Measurements from ENCODE around the gene ETV3L.
A peak's percentile ranks its signal among the peaks of the same experiment; 100 is the strongest.

Gene ETV3L

DNA sequence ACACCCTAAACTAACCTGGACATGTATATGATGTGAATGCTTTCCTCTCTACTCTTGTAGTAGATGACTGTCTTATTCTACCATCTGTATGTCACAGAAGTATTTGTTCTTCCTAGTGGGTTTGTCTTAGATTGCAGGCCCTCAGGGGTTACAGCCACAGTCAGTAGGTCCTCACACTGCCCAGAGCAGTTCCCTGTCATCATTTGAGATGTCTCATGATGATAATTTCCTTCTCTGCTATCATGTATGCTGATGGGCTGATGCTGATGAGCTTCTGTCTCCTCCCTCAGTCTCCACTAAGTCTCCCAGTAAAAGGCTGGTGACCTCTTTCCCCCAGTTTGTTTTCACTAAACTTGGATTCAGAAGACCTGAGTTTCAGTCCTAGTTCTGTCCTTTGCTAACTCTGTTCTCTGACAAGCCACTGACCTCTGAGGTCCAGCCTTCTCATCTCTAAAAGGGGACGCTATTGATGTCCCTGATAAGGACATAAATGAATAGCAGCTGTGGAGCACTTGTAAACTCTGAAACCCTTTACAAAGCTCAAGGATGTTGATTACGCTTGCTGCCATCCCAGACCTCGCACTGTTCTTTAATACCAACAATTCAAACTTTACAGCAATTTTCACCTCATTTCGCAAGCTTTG is 41.7 kb upstream of the ETV3L start:
- no peak for ATAC-seq
- no peak for TF ChIP-seq ESRRG (CRISPR knock-in tag; IDR thresholded peaks at IDR 0.05)
- no peak for TF ChIP-seq GLIS3 (CRISPR knock-in tag; IDR thresholded peaks at IDR 0.05)
- no peak for TF ChIP-seq RARB (CRISPR knock-in tag; IDR thresholded peaks at IDR 0.05)
- TF ChIP-seq CSDC2 (CRISPR knock-in tag; IDR thresholded peaks at IDR 0.05): no peak
- TF ChIP-seq, protein P1, sequence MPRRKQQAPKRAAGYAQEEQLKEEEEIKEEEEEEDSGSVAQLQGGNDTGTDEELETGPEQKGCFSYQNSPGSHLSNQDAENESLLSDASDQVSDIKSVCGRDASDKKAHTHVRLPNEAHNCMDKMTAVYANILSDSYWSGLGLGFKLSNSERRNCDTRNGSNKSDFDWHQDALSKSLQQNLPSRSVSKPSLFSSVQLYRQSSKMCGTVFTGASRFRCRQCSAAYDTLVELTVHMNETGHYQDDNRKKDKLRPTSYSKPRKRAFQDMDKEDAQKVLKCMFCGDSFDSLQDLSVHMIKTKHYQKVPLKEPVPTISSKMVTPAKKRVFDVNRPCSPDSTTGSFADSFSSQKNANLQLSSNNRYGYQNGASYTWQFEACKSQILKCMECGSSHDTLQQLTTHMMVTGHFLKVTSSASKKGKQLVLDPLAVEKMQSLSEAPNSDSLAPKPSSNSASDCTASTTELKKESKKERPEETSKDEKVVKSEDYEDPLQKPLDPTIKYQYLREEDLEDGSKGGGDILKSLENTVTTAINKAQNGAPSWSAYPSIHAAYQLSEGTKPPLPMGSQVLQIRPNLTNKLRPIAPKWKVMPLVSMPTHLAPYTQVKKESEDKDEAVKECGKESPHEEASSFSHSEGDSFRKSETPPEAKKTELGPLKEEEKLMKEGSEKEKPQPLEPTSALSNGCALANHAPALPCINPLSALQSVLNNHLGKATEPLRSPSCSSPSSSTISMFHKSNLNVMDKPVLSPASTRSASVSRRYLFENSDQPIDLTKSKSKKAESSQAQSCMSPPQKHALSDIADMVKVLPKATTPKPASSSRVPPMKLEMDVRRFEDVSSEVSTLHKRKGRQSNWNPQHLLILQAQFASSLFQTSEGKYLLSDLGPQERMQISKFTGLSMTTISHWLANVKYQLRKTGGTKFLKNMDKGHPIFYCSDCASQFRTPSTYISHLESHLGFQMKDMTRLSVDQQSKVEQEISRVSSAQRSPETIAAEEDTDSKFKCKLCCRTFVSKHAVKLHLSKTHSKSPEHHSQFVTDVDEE (CRISPR knock-in tag; IDR thresholded peaks at IDR 0.05): peak; percentile 56; the same call in 1 of the 2 replicates
- no peak for TF ChIP-seq ZNF565 (CRISPR knock-in tag; conservative IDR thresholded peaks at IDR 0.05; ENCODE audit: low read depth)
- TF ChIP-seq BACH2 (CRISPR knock-in tag; IDR thresholded peaks at IDR 0.05; ENCODE audit: borderline replicate concordance): no peak
- TF ChIP-seq, protein P2, sequence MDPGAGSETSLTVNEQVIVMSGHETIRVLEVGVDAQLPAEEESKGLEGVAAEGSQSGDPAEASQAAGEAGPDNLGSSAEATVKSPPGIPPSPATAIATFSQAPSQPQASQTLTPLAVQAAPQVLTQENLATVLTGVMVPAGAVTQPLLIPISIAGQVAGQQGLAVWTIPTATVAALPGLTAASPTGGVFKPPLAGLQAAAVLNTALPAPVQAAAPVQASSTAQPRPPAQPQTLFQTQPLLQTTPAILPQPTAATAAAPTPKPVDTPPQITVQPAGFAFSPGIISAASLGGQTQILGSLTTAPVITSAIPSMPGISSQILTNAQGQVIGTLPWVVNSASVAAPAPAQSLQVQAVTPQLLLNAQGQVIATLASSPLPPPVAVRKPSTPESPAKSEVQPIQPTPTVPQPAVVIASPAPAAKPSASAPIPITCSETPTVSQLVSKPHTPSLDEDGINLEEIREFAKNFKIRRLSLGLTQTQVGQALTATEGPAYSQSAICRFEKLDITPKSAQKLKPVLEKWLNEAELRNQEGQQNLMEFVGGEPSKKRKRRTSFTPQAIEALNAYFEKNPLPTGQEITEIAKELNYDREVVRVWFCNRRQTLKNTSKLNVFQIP (CRISPR knock-in tag; IDR thresholded peaks at IDR 0.05; ENCODE audit: borderline replicate concordance, low read depth): no peak
- peak; percentile 83 for TF ChIP-seq TCF4 (CRISPR knock-in tag; IDR thresholded peaks at IDR 0.05; ENCODE audit: borderline replicate concordance)
- TF ChIP-seq, protein P3, sequence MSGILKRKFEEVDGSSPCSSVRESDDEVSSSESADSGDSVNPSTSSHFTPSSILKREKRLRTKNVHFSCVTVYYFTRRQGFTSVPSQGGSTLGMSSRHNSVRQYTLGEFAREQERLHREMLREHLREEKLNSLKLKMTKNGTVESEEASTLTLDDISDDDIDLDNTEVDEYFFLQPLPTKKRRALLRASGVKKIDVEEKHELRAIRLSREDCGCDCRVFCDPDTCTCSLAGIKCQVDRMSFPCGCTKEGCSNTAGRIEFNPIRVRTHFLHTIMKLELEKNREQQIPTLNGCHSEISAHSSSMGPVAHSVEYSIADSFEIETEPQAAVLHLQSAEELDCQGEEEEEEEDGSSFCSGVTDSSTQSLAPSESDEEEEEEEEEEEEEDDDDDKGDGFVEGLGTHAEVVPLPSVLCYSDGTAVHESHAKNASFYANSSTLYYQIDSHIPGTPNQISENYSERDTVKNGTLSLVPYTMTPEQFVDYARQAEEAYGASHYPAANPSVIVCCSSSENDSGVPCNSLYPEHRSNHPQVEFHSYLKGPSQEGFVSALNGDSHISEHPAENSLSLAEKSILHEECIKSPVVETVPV (CRISPR knock-in tag; IDR thresholded peaks at IDR 0.05): no peak
- no peak for TF ChIP-seq ZFP3 (CRISPR knock-in tag; IDR thresholded peaks at IDR 0.05)
- no peak for TF ChIP-seq ARNTL (CRISPR knock-in tag; IDR thresholded peaks at IDR 0.05; ENCODE audit: borderline replicate concordance, low read depth)
- no peak for TF ChIP-seq ISL1 (CRISPR knock-in tag; IDR thresholded peaks at IDR 0.05)
- TF ChIP-seq ZFP30 (CRISPR knock-in tag; IDR thresholded peaks at IDR 0.05): no peak
- TF ChIP-seq ZC3H10 (CRISPR knock-in tag; IDR thresholded peaks at IDR 0.05): no peak
- TF ChIP-seq SNAI2 (CRISPR knock-in tag; IDR thresholded peaks at IDR 0.05): no peak
- TF ChIP-seq, protein P4, sequence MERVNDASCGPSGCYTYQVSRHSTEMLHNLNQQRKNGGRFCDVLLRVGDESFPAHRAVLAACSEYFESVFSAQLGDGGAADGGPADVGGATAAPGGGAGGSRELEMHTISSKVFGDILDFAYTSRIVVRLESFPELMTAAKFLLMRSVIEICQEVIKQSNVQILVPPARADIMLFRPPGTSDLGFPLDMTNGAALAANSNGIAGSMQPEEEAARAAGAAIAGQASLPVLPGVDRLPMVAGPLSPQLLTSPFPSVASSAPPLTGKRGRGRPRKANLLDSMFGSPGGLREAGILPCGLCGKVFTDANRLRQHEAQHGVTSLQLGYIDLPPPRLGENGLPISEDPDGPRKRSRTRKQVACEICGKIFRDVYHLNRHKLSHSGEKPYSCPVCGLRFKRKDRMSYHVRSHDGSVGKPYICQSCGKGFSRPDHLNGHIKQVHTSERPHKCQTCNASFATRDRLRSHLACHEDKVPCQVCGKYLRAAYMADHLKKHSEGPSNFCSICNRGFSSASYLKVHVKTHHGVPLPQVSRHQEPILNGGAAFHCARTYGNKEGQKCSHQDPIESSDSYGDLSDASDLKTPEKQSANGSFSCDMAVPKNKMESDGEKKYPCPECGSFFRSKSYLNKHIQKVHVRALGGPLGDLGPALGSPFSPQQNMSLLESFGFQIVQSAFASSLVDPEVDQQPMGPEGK (CRISPR knock-in tag; IDR thresholded peaks at IDR 0.05; ENCODE audit: borderline replicate concordance): no peak
- 0 out of 2 replicates have a peak, but pooled peaks have one; percentile 21 for TF ChIP-seq ZNF8 (CRISPR knock-in tag; IDR thresholded peaks at IDR 0.05)
- TF ChIP-seq PPARA (CRISPR knock-in tag; IDR thresholded peaks at IDR 0.05; ENCODE audit: borderline replicate concordance): no peak
- TF ChIP-seq OSR1 (CRISPR knock-in tag; IDR thresholded peaks at IDR 0.05): no peak
- no peak for TF ChIP-seq TOX (CRISPR knock-in tag; IDR thresholded peaks at IDR 0.05; ENCODE audit: borderline replicate concordance)

DNA sequence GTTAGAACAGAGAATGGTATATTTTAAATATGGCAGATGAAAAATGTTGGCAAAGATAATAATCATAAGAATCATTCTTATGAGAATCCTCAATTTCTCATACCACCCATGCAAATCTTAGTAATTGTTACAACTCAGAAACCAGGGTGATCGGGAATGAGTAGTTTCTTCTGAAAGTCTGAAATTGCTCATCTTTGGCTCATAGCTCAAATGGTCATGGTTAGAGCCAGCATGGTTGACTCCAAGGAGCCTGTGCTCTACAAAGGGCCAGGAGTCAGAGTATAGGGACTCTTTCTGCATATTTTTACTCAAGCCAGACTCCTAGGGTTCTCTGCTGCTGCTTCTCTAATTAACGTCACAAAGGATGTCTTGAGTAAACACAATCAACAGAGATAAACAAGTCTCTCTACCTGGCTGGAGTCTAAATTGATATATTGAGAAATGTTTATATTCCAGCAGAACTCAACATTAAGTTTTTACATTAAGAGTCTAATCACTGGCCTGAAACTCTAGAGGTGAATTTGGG is 40.5 kb upstream of the ETV3L start:
- no peak for ATAC-seq
- TF ChIP-seq, protein P5, sequence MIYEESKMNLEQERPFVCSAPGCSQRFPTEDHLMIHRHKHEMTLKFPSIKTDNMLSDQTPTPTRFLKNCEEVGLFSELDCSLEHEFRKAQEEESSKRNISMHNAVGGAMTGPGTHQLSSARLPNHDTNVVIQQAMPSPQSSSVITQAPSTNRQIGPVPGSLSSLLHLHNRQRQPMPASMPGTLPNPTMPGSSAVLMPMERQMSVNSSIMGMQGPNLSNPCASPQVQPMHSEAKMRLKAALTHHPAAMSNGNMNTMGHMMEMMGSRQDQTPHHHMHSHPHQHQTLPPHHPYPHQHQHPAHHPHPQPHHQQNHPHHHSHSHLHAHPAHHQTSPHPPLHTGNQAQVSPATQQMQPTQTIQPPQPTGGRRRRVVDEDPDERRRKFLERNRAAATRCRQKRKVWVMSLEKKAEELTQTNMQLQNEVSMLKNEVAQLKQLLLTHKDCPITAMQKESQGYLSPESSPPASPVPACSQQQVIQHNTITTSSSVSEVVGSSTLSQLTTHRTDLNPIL (CRISPR knock-in tag; IDR thresholded peaks at IDR 0.05; ENCODE audit: low read depth): no peak
- TF ChIP-seq GLIS3 (CRISPR knock-in tag; IDR thresholded peaks at IDR 0.05): no peak
- no peak for TF ChIP-seq RARB (CRISPR knock-in tag; IDR thresholded peaks at IDR 0.05)
- TF ChIP-seq TCF4 (CRISPR knock-in tag; IDR thresholded peaks at IDR 0.05; ENCODE audit: borderline replicate concordance): no peak
- TF ChIP-seq CSDC2 (CRISPR knock-in tag; IDR thresholded peaks at IDR 0.05): no peak
- TF ChIP-seq, protein P4 (CRISPR knock-in tag; IDR thresholded peaks at IDR 0.05; ENCODE audit: borderline replicate concordance): no peak
- TF ChIP-seq ZNF565 (CRISPR knock-in tag; conservative IDR thresholded peaks at IDR 0.05; ENCODE audit: low read depth): no peak
- TF ChIP-seq ESRRG (CRISPR knock-in tag; IDR thresholded peaks at IDR 0.05): no peak
- no peak for TF ChIP-seq ZNF70 (CRISPR knock-in tag; IDR thresholded peaks at IDR 0.05)
- TF ChIP-seq TOX (CRISPR knock-in tag; IDR thresholded peaks at IDR 0.05; ENCODE audit: borderline replicate concordance): no peak
- TF ChIP-seq BACH2 (CRISPR knock-in tag; IDR thresholded peaks at IDR 0.05; ENCODE audit: borderline replicate concordance): no peak
- no peak for TF ChIP-seq ZFP3 (CRISPR knock-in tag; IDR thresholded peaks at IDR 0.05)
- no peak for TF ChIP-seq ZFP30 (CRISPR knock-in tag; IDR thresholded peaks at IDR 0.05)
- no peak for TF ChIP-seq PPARA (CRISPR knock-in tag; IDR thresholded peaks at IDR 0.05; ENCODE audit: borderline replicate concordance)
- no peak for TF ChIP-seq ISL1 (CRISPR knock-in tag; IDR thresholded peaks at IDR 0.05)
- TF ChIP-seq, protein P3 (CRISPR knock-in tag; IDR thresholded peaks at IDR 0.05): no peak
- TF ChIP-seq ZNF8 (CRISPR knock-in tag; IDR thresholded peaks at IDR 0.05): no peak
- no peak for TF ChIP-seq OSR1 (CRISPR knock-in tag; IDR thresholded peaks at IDR 0.05)
- no peak for TF ChIP-seq ZC3H10 (CRISPR knock-in tag; IDR thresholded peaks at IDR 0.05)
- no peak for TF ChIP-seq SNAI2 (CRISPR knock-in tag; IDR thresholded peaks at IDR 0.05)

Data from SK-N-SH treated with all-trans-retinoic acid at 6 μM for 48 hours (cell line).